GM23338 (cell line): ENCODE measurements around the gene RTP5.

ENCODE experiments used
- CREB1 ChIP-seq: fragments of 250-450 bp; sonication (Bioruptor Pico); IDR thresholded peaks from 2 replicates; pipeline ENCODE4 v1.5.0; 2020; ENCODE audit warnings: low read depth, mild to moderate bottlenecking, moderate library complexity
- EZH2 ChIP-seq: fragments of 200-600 bp; sonication (generic); IDR thresholded peaks from one replicate; pipeline ENCODE4 v1.8.0; 2017; ENCODE audit warnings: antibody characterized with exemption, mild to moderate bottlenecking, low read depth; ENCODE audit not compliant: unreplicated experiment
- EZH2phosphoT487 ChIP-seq: fragments of 200-600 bp; sonication (generic); IDR thresholded peaks from one replicate; pipeline ENCODE4 v1.8.1; 2018; ENCODE audit warnings: antibody characterized with exemption; ENCODE audit not compliant: unreplicated experiment
- NANOG ChIP-seq: IDR thresholded peaks from 2 replicates; pipeline ENCODE4 v1.6.1; 2016; ENCODE audit warnings: antibody characterized with exemption, borderline replicate concordance
- POLR2AphosphoS5 ChIP-seq: IDR thresholded peaks from 2 replicates; pipeline ENCODE4 v1.6.1; 2016; ENCODE audit warnings: antibody characterized with exemption, low read depth
- ZNF114 ChIP-seq: fragments of 250-450 bp; sonication (Bioruptor Pico); IDR thresholded peaks from 2 replicates; pipeline ENCODE4 v1.5.0; 2020; ENCODE audit warnings: mild to moderate bottlenecking, moderate library complexity
- ZNF331 ChIP-seq: fragments of 250-450 bp; sonication (Bioruptor Pico); IDR thresholded peaks from 2 replicates; pipeline ENCODE4 v1.5.0; 2020; ENCODE audit warnings: low read depth, mild to moderate bottlenecking, moderate library complexity
- TF ChIP-seq, protein P1 (sequence below): IDR thresholded peaks from one replicate; pipeline ENCODE4 v1.6.1; 2018; ENCODE audit warnings: antibody characterized with exemption; ENCODE audit not compliant: unreplicated experiment
- TF ChIP-seq, protein P2 (sequence below), 2 experiments: fragments of 200-600 bp in 1 of 2; sonication (generic) in 1 of 2; conservative IDR thresholded peaks; 2 replicates each; pipeline versions ENCODE4 v1.5.1 to v1.6.1; 2016 to 2017; ENCODE audit warnings: antibody characterized with exemption in 2 of 2, low read depth in 2 of 2, mild to moderate bottlenecking in 2 of 2, moderate library complexity in 1 of 2
- TF ChIP-seq, protein P3 (sequence below): IDR thresholded peaks from 2 replicates; pipeline ENCODE4 v1.6.1; 2016; ENCODE audit warnings: antibody characterized with exemption

- TF ChIP-seq, protein P1, sequence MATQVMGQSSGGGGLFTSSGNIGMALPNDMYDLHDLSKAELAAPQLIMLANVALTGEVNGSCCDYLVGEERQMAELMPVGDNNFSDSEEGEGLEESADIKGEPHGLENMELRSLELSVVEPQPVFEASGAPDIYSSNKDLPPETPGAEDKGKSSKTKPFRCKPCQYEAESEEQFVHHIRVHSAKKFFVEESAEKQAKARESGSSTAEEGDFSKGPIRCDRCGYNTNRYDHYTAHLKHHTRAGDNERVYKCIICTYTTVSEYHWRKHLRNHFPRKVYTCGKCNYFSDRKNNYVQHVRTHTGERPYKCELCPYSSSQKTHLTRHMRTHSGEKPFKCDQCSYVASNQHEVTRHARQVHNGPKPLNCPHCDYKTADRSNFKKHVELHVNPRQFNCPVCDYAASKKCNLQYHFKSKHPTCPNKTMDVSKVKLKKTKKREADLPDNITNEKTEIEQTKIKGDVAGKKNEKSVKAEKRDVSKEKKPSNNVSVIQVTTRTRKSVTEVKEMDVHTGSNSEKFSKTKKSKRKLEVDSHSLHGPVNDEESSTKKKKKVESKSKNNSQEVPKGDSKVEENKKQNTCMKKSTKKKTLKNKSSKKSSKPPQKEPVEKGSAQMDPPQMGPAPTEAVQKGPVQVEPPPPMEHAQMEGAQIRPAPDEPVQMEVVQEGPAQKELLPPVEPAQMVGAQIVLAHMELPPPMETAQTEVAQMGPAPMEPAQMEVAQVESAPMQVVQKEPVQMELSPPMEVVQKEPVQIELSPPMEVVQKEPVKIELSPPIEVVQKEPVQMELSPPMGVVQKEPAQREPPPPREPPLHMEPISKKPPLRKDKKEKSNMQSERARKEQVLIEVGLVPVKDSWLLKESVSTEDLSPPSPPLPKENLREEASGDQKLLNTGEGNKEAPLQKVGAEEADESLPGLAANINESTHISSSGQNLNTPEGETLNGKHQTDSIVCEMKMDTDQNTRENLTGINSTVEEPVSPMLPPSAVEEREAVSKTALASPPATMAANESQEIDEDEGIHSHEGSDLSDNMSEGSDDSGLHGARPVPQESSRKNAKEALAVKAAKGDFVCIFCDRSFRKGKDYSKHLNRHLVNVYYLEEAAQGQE, result no peak
- TF ChIP-seq CREB1 (CRISPR knock-in tag) (no peak), POLR2AphosphoS5 (no peak), EZH2phosphoT487 (no peak), EZH2 (no peak), ZNF331 (CRISPR knock-in tag) (no peak), NANOG (no peak), ZNF114 (CRISPR knock-in tag) (no peak)
- TF ChIP-seq, protein P2, sequence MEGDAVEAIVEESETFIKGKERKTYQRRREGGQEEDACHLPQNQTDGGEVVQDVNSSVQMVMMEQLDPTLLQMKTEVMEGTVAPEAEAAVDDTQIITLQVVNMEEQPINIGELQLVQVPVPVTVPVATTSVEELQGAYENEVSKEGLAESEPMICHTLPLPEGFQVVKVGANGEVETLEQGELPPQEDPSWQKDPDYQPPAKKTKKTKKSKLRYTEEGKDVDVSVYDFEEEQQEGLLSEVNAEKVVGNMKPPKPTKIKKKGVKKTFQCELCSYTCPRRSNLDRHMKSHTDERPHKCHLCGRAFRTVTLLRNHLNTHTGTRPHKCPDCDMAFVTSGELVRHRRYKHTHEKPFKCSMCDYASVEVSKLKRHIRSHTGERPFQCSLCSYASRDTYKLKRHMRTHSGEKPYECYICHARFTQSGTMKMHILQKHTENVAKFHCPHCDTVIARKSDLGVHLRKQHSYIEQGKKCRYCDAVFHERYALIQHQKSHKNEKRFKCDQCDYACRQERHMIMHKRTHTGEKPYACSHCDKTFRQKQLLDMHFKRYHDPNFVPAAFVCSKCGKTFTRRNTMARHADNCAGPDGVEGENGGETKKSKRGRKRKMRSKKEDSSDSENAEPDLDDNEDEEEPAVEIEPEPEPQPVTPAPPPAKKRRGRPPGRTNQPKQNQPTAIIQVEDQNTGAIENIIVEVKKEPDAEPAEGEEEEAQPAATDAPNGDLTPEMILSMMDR (conservative IDR thresholded peaks at IDR 0.05; ENCODE audit: low read depth in 2 of 2), result no peak
- TF ChIP-seq, protein P3, sequence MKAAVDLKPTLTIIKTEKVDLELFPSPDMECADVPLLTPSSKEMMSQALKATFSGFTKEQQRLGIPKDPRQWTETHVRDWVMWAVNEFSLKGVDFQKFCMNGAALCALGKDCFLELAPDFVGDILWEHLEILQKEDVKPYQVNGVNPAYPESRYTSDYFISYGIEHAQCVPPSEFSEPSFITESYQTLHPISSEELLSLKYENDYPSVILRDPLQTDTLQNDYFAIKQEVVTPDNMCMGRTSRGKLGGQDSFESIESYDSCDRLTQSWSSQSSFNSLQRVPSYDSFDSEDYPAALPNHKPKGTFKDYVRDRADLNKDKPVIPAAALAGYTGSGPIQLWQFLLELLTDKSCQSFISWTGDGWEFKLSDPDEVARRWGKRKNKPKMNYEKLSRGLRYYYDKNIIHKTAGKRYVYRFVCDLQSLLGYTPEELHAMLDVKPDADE, result no peak
Measured at GRCh38 chr2:241895712-241896641, 26.4 kb downstream of the RTP5 start.
